Measurements from ENCODE around the gene HIVEP1.

The HIVEP1 gene

DNA sequence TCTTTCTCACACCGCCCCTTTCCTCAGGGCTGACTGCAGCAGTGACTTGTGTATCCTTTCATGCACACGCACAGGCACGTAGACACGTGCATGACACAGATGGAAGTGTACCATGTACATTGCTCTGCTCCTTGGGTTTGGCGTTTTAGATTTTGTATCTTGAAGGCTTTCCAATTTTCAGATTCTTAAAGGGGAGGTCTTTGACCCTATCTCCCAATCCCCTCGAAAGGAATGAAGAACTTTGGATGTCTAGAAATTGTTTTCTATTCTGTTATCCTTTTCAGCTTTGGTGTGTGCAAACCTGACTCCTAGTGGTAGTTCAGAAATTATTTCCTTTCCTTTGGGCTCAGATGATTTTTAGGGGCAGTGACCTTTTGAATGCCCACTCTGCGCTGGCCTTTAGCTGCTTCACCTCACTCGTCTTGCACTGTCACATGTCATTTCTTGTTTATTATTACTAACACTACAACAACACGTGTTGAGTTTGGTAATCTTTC lies 63.0 kb downstream of the HIVEP1 start:
- no peak for DNase-seq (ENCODE audit: insufficient read length)
- no peak for TF ChIP-seq POLR2A (IDR thresholded peaks at IDR 0.05; ENCODE audit: low read depth, low read length)
- TF ChIP-seq POLR2AphosphoS5 (IDR thresholded peaks at IDR 0.05; ENCODE audit: low read depth, low read length) = no peak
- TF ChIP-seq TAF1 (IDR thresholded peaks at IDR 0.05; ENCODE audit: borderline replicate concordance, low read depth, low read length) = no peak
- FAIRE-seq = no peak

DNA sequence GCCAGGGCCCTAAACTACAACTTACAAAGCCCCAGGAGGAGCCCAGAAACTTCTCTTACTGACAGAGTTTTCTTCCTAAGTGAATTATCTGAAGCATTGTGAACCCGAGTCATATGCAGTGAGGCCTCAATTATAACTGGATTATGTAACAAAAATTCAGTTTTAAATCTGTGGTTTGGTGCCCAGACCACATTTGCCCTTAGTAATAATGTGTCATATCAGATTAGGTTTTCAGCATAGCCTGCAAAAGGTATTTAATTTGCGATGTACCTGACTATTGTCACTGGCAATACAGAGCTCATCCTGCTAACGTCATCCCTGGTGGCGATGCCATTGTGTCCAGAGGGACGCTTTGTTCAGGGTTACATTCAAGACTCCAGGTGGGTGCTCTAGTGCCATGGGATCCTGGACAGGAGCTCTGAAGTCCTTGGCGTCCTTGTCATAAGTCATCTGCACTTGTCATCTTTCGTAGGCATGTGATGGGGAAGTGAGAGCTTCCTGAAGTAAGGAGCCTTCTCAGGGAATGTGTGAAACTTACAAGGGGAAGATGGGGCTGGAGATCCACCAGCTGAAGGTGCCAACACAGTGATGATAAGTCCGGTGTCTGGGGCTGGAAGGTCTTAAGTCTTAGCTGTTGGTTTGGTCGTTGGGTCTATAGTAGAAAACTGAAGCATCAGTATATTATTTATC lies 65.1 kb downstream of the HIVEP1 start:
- TF ChIP-seq TAF1 (IDR thresholded peaks at IDR 0.05; ENCODE audit: borderline replicate concordance, low read depth, low read length) (no peak), POLR2A (IDR thresholded peaks at IDR 0.05; ENCODE audit: low read depth, low read length) (no peak), POLR2AphosphoS5 (IDR thresholded peaks at IDR 0.05; ENCODE audit: low read depth, low read length) (no peak)
- DNase-seq (ENCODE audit: insufficient read length) (no peak), FAIRE-seq (no peak)

DNA sequence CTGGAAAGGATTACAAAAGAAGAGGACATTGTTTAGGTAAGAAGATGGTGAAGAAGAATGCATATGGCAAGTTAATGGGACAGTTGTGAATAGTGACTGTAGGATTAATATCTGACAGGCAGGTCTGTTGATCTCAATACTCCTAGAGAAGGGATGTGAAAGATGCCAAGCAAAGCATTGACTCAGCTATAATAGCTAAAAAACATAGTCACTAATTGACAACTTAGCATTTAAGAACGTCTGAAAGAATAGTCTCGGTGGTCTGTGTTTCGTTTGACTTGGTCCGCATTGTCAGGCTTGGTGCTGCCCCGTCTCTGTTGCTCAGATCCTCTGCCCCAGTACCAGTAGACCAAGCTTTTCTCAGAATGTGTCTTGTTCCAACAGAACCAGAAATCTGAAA lies 65.9 kb downstream of the HIVEP1 start:
- DNase-seq (ENCODE audit: insufficient read length) = no peak
- peak; percentile 38 for FAIRE-seq
- TF ChIP-seq POLR2A (IDR thresholded peaks at IDR 0.05; ENCODE audit: low read depth, low read length) (no peak), TAF1 (IDR thresholded peaks at IDR 0.05; ENCODE audit: borderline replicate concordance, low read depth, low read length) (no peak), POLR2AphosphoS5 (IDR thresholded peaks at IDR 0.05; ENCODE audit: low read depth, low read length) (no peak)

DNA sequence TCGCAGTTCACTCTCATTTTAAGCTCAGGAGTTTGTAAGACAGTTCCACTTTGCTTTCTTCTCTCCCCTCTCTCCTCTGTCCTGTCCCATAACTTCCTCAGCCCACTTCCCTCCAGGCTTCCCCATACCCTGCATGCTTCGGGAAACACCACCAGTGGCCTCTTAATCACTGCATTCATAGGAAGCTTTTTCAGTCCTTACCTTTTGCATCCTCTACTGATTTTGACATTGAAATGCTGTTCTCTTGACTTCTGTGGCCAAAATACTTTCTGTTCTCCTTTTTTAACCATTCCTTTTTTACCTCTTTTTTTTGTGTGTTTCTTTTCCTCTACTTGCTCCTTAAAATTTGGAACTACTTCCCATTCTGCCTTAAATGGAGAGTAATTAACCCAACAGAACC lies 69.7 kb downstream of the HIVEP1 start:
- DNase-seq (ENCODE audit: insufficient read length) (no peak), FAIRE-seq (peak; percentile 84)
- TF ChIP-seq POLR2A (IDR thresholded peaks at IDR 0.05; ENCODE audit: low read depth, low read length) (no peak), TAF1 (IDR thresholded peaks at IDR 0.05; ENCODE audit: borderline replicate concordance, low read depth, low read length) (no peak), POLR2AphosphoS5 (IDR thresholded peaks at IDR 0.05; ENCODE audit: low read depth, low read length) (no peak)

DNA sequence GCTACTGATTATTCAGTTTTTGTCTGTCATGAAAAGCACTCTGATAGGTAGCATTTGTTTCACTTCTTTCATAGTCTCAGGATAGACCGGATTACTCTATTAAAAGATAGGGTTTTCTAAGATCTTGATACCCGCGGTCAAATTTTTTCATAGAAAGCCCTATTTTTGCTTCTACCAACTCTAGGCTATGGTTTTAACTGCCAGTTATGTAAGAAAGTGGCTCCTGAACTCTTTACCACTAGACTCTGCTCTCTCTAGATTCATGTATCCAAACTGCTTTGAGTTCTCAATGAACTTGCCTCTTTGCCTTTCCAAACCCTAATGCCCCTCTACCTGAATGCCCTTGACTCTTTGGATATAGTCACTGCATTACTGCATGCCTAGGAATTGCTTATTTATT lies 70.3 kb downstream of the HIVEP1 start:
- FAIRE-seq (peak; percentile 68), DNase-seq (ENCODE audit: insufficient read length) (no peak)
- TF ChIP-seq POLR2A (IDR thresholded peaks at IDR 0.05; ENCODE audit: low read depth, low read length) (no peak), TAF1 (IDR thresholded peaks at IDR 0.05; ENCODE audit: borderline replicate concordance, low read depth, low read length) (no peak), POLR2AphosphoS5 (IDR thresholded peaks at IDR 0.05; ENCODE audit: low read depth, low read length) (no peak)

DNA sequence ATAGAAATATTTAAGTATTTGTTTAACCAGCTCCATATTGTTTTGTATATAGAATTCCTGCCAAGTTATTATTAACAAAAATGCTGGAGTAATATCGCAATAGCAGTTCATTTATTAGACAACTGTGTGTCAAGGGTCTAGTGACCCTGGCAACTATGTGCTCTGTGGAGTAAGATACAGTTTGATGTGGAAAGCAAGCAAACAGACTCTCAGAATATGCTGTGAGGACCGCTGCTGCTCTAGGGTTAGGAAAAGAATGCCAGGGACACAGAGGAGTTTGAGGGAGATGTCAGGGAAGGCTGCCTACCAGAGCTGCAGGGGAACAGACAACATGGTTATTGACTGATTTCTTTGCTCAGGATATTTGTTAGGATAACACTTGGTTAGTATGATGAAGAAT lies 71.2 kb downstream of the HIVEP1 start:
- DNase-seq (ENCODE audit: insufficient read length) (no peak), FAIRE-seq (peak; percentile 14)
- no peak for TF ChIP-seq POLR2AphosphoS5 (IDR thresholded peaks at IDR 0.05; ENCODE audit: low read depth, low read length)
- TF ChIP-seq POLR2A (IDR thresholded peaks at IDR 0.05; ENCODE audit: low read depth, low read length) = no peak
- no peak for TF ChIP-seq TAF1 (IDR thresholded peaks at IDR 0.05; ENCODE audit: borderline replicate concordance, low read depth, low read length)

DNA sequence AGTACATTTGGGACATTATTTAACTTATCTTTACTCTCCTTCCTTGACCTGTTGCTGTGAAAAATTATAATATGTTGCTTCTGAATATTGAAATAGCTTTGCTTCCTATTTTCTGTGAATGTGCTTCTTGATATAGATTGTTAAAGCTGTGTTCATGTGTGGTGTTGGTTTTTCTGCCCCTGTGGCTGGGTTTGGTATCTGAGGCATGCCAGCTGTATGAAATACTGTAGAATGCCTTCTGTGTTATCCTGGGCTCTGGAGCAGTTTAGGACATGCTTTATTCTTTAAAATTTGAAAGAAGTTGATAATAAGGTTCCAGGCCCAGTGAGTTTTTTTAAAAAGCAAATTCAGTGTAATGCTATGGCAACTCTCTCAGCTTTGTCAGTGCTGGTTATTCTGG lies 71.7 kb downstream of the HIVEP1 start:
- no peak for DNase-seq (ENCODE audit: insufficient read length)
- peak; percentile 27 for FAIRE-seq
- TF ChIP-seq TAF1 (IDR thresholded peaks at IDR 0.05; ENCODE audit: borderline replicate concordance, low read depth, low read length) (no peak), POLR2A (IDR thresholded peaks at IDR 0.05; ENCODE audit: low read depth, low read length) (no peak), POLR2AphosphoS5 (IDR thresholded peaks at IDR 0.05; ENCODE audit: low read depth, low read length) (no peak)

DNA sequence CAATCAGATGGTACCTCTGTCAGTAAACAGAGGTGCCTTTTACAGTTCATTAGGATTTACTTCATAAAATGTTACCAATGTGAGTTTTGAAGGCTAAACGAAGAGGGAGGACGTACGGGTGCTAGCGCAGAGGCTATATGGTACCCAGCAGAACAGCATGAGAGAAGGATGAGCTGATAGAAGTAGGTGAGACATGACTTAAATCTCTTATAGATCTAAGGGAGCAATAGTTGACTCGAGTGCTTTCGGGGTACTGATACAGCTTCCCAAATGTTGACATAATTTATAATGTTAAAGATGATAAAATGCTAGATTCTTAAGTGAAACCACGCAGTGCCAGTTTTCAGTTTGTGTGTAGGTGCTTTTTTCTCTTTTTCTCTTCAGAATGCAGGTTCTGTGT lies 72.6 kb downstream of the HIVEP1 start:
- no peak for DNase-seq (ENCODE audit: insufficient read length)
- no peak for FAIRE-seq
- TF ChIP-seq TAF1 (IDR thresholded peaks at IDR 0.05; ENCODE audit: borderline replicate concordance, low read depth, low read length) = no peak
- TF ChIP-seq POLR2AphosphoS5 (IDR thresholded peaks at IDR 0.05; ENCODE audit: low read depth, low read length) = no peak
- TF ChIP-seq POLR2A (IDR thresholded peaks at IDR 0.05; ENCODE audit: low read depth, low read length) = no peak

DNA sequence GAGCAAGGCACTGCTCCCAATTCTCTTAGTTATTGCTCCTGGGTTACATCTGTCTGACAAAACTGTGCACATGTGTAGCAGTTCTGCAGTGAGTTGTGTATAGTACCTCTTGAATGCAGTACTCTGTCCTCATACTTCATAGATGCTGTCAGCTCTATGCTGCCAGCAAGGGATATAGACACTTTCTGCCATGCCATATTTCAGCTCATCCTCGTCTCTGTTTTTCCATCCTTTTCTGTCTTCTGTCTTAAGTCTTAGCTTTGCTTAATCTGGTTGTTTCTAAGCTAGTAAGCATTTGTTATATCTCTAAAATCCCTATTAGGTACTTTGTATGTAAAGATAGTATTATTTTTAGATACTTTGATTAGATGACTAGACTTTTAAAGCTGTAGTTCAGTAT lies 76.4 kb downstream of the HIVEP1 start:
- FAIRE-seq = no peak
- TF ChIP-seq TAF1 (IDR thresholded peaks at IDR 0.05; ENCODE audit: borderline replicate concordance, low read depth, low read length) (no peak), POLR2AphosphoS5 (IDR thresholded peaks at IDR 0.05; ENCODE audit: low read depth, low read length) (no peak), POLR2A (IDR thresholded peaks at IDR 0.05; ENCODE audit: low read depth, low read length) (no peak)

DNA sequence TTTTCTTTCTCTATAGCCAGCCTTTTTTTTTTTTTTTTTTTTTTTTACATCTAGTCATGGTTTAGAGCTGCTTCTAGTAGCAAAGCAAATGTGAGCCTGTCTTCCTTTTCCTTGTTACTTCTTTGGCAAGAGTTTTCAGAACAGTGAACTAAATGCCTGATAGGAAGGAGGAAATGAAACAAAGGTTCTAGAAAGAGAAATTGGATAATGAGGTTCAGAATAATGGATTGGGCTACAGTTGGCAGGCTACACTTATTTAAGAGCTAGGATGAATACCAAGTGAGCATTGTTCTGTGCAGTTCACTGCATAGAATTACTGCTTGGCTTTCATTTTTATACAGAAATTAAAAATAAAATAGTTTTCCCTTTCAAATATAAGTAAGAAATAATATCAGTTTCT lies 78.6 kb downstream of the HIVEP1 start:
- no peak for TF ChIP-seq POLR2A (IDR thresholded peaks at IDR 0.05; ENCODE audit: low read depth, low read length)
- TF ChIP-seq TAF1 (IDR thresholded peaks at IDR 0.05; ENCODE audit: borderline replicate concordance, low read depth, low read length) = no peak
- no peak for TF ChIP-seq POLR2AphosphoS5 (IDR thresholded peaks at IDR 0.05; ENCODE audit: low read depth, low read length)
- DNase-seq (ENCODE audit: insufficient read length) = no peak
- no peak for FAIRE-seq

More for the DNA sequence above, 76.4 kb downstream of the HIVEP1 start:
- no peak for DNase-seq (ENCODE audit: insufficient read length)

DNA sequence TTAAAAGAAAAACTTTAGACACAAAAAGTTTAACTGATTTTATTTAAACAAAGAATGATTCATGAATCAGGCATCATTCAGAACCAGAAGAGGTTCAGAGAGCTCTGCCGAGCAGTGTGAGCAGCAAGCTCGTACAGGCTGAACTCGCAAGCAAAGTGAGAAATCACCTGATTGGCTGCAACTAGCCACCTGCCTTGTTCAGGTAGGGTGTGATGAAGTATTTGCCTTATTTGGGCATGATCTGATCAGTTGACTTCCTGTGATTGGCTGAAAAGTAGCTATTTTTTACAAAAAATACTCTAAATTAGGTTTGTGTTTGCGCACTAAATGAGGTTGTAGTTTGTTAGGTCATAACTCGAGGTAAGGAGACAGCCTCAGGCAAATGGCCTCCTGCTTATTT lies 80.7 kb downstream of the HIVEP1 start:
- FAIRE-seq (no peak), DNase-seq (ENCODE audit: insufficient read length) (no peak)
- TF ChIP-seq POLR2A (IDR thresholded peaks at IDR 0.05; ENCODE audit: low read depth, low read length) (no peak), TAF1 (IDR thresholded peaks at IDR 0.05; ENCODE audit: borderline replicate concordance, low read depth, low read length) (no peak)

DNA sequence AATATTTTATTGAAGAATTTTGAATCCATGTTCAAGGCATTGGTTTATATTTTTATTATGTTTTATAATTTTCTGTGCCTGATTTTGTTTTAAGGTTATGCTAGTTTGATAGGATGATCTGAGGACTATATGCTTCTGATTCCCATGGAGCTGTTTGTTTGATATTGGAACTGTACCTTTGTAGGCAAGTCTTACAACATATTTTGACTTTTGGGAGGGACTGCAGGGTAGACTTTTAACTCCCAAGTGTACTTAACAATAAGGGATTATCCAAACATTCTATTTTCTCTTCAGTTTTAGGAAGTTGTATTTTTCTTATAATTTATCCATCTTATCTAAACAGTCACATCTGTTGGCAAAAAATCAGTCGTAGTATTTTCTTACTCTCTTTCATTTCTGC lies 82.6 kb downstream of the HIVEP1 start:
- FAIRE-seq (no peak), DNase-seq (ENCODE audit: insufficient read length) (no peak)
- TF ChIP-seq TAF1 (IDR thresholded peaks at IDR 0.05; ENCODE audit: borderline replicate concordance, low read depth, low read length) (no peak), POLR2AphosphoS5 (IDR thresholded peaks at IDR 0.05; ENCODE audit: low read depth, low read length) (no peak), POLR2A (IDR thresholded peaks at IDR 0.05; ENCODE audit: low read depth, low read length) (no peak)

All from GM12892 (cell line).